DOHH2 (cell line): Measurements from ENCODE around the gene ROBO1.

Experiments used
- H3F3A ChIP-seq: fragments of 200-600 bp; sonication (generic), shearing (Covaris generic); 2 replicates; pipeline ENCODE4 v1.6.0; 2016; ENCODE audit warnings: antibody characterized with exemption, mild to moderate bottlenecking; ENCODE audit not compliant: control insufficient read depth, insufficient read depth
- H3K27ac ChIP-seq: fragments of 200-600 bp; sonication (generic); 2 replicates; pipeline ENCODE4 v1.5.1; 2014; ENCODE audit warnings: low read depth, mild to moderate bottlenecking, low read length, moderate library complexity
- H3K27me3 ChIP-seq: fragments of 200-600 bp; sonication (generic); 2 replicates; pipeline ENCODE4 v1.6.1; 2014; ENCODE audit warnings: mild to moderate bottlenecking, low read length, mixed read lengths; ENCODE audit not compliant: control insufficient read depth
- H3K36me3 ChIP-seq: fragments of 200-600 bp; sonication (generic); 2 replicates; pipeline ENCODE4 v1.6.1; 2014; ENCODE audit warnings: mild to moderate bottlenecking, low read length, moderate library complexity, mixed read lengths; ENCODE audit not compliant: control insufficient read depth
- H3K4me1 ChIP-seq: fragments of 200-600 bp; sonication (generic); 2 replicates; pipeline ENCODE4 v1.6.1; 2014; ENCODE audit warnings: mild to moderate bottlenecking, low read length, mixed read lengths; ENCODE audit not compliant: control insufficient read depth
- H3K4me2 ChIP-seq: fragments of 200-600 bp; sonication (generic); 2 replicates; pipeline ENCODE4 v1.6.0; 2014; ENCODE audit warnings: mild to moderate bottlenecking, low read length, moderate library complexity
- H3K4me3 ChIP-seq: fragments of 200-600 bp; sonication (generic); 2 replicates; pipeline ENCODE4 v1.5.1; 2014; ENCODE audit warnings: mild to moderate bottlenecking, low read length, mixed read lengths
- H3K79me2 ChIP-seq: fragments of 200-600 bp; sonication (generic); 2 replicates; pipeline ENCODE4 v1.6.1; 2014; ENCODE audit warnings: mild to moderate bottlenecking, low read length, mixed read lengths; ENCODE audit not compliant: control insufficient read depth
- H3K9me2 ChIP-seq: fragments of 200-600 bp; sonication (generic); replicated peaks from 2 replicates; pipeline ENCODE4 v1.6.1; 2014; ENCODE audit warnings: mild to moderate bottlenecking, low read length, mixed read lengths; ENCODE audit not compliant: control insufficient read depth
- H3K9me3 ChIP-seq: fragments of 200-600 bp; sonication (generic); 2 replicates; pipeline ENCODE4 v1.6.1; 2014; ENCODE audit warnings: antibody characterized with exemption, low read length, mixed read lengths; ENCODE audit not compliant: control insufficient read depth, insufficient read depth
- H4K20me1 ChIP-seq: fragments of 200-600 bp; sonication (generic); 2 replicates; pipeline ENCODE4 v1.6.0; 2014; ENCODE audit warnings: low read depth, mild to moderate bottlenecking, antibody characterized with exemption, low read length, moderate library complexity; ENCODE audit not compliant: control insufficient read depth, insufficient read depth
- CTCF ChIP-seq: fragments of 200-600 bp; sonication (generic); IDR thresholded peaks from one replicate; pipeline ENCODE4 v1.5.1; 2014; ENCODE audit warnings: antibody characterized with exemption, mild to moderate bottlenecking, low read depth, low read length; ENCODE audit not compliant: poor library complexity, severe bottlenecking
- EZH2phosphoT487 ChIP-seq: fragments of 200-600 bp; sonication (generic); IDR thresholded peaks from 2 replicates; pipeline ENCODE4 v1.6.1; 2017; ENCODE audit warnings: borderline replicate concordance, mild to moderate bottlenecking, antibody characterized with exemption, low read length, moderate library complexity, mixed read lengths

ROBO1 gene

GRCh38 chr3:78665776-78666469 lies 1101.9 kb downstream of the ROBO1 start:
- Histone ChIP-seq H3K4me3 (no peak overlapping the region), H3K36me3 (no peaks in the 10 kb centered on the region), H3K27me3 (no peaks in the 10 kb centered on the region), H3K9me2 (no peaks in the 10 kb centered on the region), H3F3A (no peaks in the 10 kb centered on the region), H4K20me1 (no peaks in the 10 kb centered on the region), H3K79me2 (no peaks in the 10 kb centered on the region), H3K4me2 (no peak overlapping the region), H3K4me1 (no peaks in the 10 kb centered on the region), H3K27ac (no peak overlapping the region), H3K9me3 (no peaks in the 10 kb centered on the region)
- TF ChIP-seq CTCF (no peak), EZH2phosphoT487 (no peak)

GRCh38 chr3:78665101-78665500 lies 1102.7 kb downstream of the ROBO1 start:
- Histone ChIP-seq H3K4me1 (no peaks in the 10 kb centered on the region), H4K20me1 (no peaks in the 10 kb centered on the region), H3F3A (no peaks in the 10 kb centered on the region), H3K27ac (no peak overlapping the region), H3K4me3 (no peak overlapping the region), H3K79me2 (no peaks in the 10 kb centered on the region), H3K36me3 (no peaks in the 10 kb centered on the region), H3K9me2 (no peaks in the 10 kb centered on the region), H3K9me3 (no peaks in the 10 kb centered on the region), H3K27me3 (no peaks in the 10 kb centered on the region), H3K4me2 (no peak overlapping the region)
- TF ChIP-seq CTCF, result no peak

- TF ChIP-seq CTCF, result no peak
- no peak for TF ChIP-seq EZH2phosphoT487
- no peaks in the 10 kb centered on the region for H3K79me2 ChIP-seq
- no peaks in the 10 kb centered on the region for H3K9me2 ChIP-seq
- no peaks in the 10 kb centered on the region for H3K36me3 ChIP-seq
- no peaks in the 10 kb centered on the region for H4K20me1 ChIP-seq
- no peak overlapping the region for H3K27ac ChIP-seq
- no peaks in the 10 kb centered on the region for H3K4me1 ChIP-seq
- no peak overlapping the region for H3K4me3 ChIP-seq
- no peaks in the 10 kb centered on the region for H3K27me3 ChIP-seq
- no peak overlapping the region for H3K4me2 ChIP-seq
- no peaks in the 10 kb centered on the region for H3K9me3 ChIP-seq
- no peaks in the 10 kb centered on the region for H3F3A ChIP-seq
Observed at GRCh38 chr3:78660957-78661356, 1106.8 kb downstream of the ROBO1 start.
